ENCODE results near the gene IRAK2.

DNA sequence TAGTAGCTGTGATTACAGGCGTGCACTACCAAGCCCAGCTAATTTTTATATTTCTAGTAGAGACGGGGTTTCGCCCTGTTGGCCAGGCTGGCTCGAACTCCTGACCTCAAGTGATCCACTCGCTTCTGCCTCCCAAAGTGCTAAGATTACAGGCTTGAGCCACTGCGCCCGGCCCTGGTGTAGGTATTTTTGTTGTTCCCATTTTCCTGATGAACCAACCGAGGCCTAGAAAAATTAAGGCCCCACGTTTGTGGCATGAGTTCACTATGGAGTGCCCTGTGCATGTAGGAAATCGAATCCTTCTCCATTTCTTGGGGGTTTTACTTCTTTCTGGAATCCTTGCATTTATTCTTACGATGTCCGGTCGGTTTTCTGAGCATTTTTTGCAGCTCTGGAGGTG lies 69.3 kb downstream of the IRAK2 start:
- TF ChIP-seq CREB1 (IDR thresholded peaks at IDR 0.05) (no peak), RBBP5 (IDR thresholded peaks at IDR 0.05; ENCODE audit: borderline replicate concordance, low read depth, low read length) (no peak), SP2 (IDR thresholded peaks at IDR 0.05; ENCODE audit: low read length) (no peak), CHD1 (IDR thresholded peaks at IDR 0.05; ENCODE audit: low read depth, low read length) (no peak), EZH2 (IDR thresholded peaks at IDR 0.05; ENCODE audit: low read depth, low read length, severe bottlenecking) (no peak), JUND (IDR thresholded peaks at IDR 0.05; ENCODE audit: low read length) (no peak)

Data from H1 (cell line).